Astrocyte of the cerebellum (primary cell): ENCODE measurements around the gene CATSPERD.
"Not testable (repeated sequence)": the region's sequence is repeated elsewhere in the genome, so short reads cannot be mapped to it uniquely, and the experiment has no call there.

Source experiments
- DNase-seq: peaks from one replicate; pipeline ENCODE4 v3.0.0-alpha.2; 2011; ENCODE audit warnings: low read depth
- H3K4me3 ChIP-seq: 2 replicates; pipeline ENCODE4 v1.5.1; 2011; ENCODE audit warnings: mild to moderate bottlenecking, low read depth, low read length, moderate library complexity
- in situ Hi-C: cut with HindIII; loops from 2 replicates; pipeline ENCODE4 v1.10.0; 2017; ENCODE audit warnings: low sequenced_read_pairs
- TF ChIP-seq, protein P1 (sequence below): IDR thresholded peaks from 2 replicates; pipeline ENCODE4 v1.5.1; 2012; ENCODE audit warnings: low read length, low read depth, moderate library complexity, mild to moderate bottlenecking; ENCODE audit errors: missing control alignments

The CATSPERD gene

DNA sequence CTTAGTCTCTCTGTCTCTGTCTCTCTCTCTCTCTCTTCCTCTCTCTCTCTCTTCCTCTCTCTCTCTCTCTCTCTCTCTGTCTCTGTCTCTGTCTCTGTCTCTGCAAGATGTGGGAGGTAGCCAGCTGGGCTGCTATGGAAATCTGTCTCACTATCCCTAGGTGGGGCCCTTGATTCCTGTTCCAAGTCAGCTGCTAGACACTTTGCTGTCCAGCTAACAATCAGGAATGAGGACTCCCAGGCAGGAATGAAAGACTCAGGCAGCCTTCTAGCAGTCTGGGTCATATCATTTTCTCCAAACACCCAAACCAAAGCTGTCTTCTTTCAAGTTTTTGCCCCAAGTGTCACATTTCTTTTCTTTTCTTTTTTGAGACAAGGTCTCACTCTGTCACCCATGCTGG lies 23.2 kb downstream of the CATSPERD start:
- no peak for DNase-seq
- TF ChIP-seq, protein P1, sequence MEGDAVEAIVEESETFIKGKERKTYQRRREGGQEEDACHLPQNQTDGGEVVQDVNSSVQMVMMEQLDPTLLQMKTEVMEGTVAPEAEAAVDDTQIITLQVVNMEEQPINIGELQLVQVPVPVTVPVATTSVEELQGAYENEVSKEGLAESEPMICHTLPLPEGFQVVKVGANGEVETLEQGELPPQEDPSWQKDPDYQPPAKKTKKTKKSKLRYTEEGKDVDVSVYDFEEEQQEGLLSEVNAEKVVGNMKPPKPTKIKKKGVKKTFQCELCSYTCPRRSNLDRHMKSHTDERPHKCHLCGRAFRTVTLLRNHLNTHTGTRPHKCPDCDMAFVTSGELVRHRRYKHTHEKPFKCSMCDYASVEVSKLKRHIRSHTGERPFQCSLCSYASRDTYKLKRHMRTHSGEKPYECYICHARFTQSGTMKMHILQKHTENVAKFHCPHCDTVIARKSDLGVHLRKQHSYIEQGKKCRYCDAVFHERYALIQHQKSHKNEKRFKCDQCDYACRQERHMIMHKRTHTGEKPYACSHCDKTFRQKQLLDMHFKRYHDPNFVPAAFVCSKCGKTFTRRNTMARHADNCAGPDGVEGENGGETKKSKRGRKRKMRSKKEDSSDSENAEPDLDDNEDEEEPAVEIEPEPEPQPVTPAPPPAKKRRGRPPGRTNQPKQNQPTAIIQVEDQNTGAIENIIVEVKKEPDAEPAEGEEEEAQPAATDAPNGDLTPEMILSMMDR, result no peak
- H3K4me3 ChIP-seq, result no peak overlapping the region
- in situ Hi-C loops, result no loop called here

- DNase-seq, in situ Hi-C loops: not testable (repeated sequence)
These were observed 24.6 kb downstream of the CATSPERD start for GRCh38 chr19:5744999-5745398.

GRCh38 chr19:5748920-5749319 lies 28.5 kb downstream of the CATSPERD start:
- H3K4me3 ChIP-seq, DNase-seq, in situ Hi-C loops: not testable (repeated sequence)

More at GRCh38 chr19:5744999-5745398, 24.6 kb downstream of the CATSPERD start:
- not testable (repeated sequence) for H3K4me3 ChIP-seq

DNA sequence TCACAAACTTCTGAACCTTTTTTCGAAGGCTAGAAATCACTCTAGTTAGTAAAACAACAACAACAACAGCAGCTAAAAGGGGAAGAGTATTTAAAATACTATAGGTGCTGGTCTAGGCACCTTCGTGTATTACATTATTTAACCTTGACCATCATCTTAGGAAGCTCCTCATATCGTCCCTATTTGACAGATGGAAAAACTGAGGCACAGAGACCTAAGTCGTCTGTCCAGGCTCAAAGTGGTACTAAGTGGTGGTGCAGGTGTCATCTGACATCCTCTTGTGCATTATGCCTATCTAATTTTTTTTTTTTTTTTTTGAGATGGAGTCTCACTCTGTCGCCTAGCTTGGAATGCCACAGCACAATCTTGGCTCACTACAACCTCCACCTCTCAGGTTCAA lies 29.1 kb downstream of the CATSPERD start:
- in situ Hi-C loops, result no loop called here
- no peak overlapping the region for H3K4me3 ChIP-seq
- TF ChIP-seq, protein P1, result no peak
- DNase-seq, result no peak

DNA sequence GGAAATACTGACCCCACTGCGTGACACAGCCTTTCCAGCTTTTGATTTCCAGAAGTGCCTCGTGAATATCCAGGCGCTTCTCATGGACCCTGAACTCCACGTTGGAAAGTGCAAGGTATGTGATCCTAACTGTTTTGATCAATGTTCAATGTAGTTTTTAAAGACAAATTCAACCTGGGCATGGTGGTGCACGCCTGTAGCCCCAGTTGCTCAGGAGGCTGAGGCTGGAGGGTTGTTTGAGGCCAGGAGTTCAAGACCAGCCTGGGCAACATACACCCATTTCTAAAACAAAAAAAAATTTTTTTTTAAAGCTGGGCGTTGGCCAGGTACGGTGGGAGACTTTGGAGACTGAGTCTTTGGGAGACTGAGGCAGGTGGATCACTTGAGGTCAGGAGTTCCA lies 31.3 kb downstream of the CATSPERD start:
- TF ChIP-seq, protein P1, result no peak
- DNase-seq, result no peak
- no peak overlapping the region for H3K4me3 ChIP-seq
- in situ Hi-C loops, result no loop called here

GRCh38 chr19:5753743-5754142 lies 33.3 kb downstream of the CATSPERD start:
- TF ChIP-seq, protein P1, result no peak
- no peak overlapping the region for H3K4me3 ChIP-seq
- DNase-seq, result no peak
- in situ Hi-C loops, result no loop called here

GRCh38 chr19:5762608-5763217 lies 42.3 kb downstream of the CATSPERD start:
- no peak for DNase-seq
- TF ChIP-seq, protein P1, result no peak
- no peak overlapping the region for H3K4me3 ChIP-seq
- in situ Hi-C loops, result no loop called here

DNA sequence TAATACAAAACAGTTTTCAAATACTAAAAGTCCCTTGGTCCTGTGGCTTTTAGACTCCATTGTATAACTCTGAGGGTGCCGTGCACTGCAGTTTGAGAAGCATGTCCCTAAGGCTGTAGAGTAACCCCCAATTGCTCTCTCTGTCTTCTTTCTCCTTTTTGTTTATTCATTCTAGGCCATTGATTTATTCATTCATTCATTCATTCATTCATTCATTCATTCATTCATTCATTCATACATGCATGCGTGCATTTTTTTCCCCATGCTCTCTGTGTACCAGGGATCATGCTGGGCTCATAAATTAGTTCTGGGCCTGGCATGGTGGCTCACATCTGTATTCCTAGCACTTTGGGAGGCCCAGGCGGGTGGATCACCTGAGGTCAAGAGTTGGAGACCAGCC lies 44.8 kb downstream of the CATSPERD start:
- TF ChIP-seq, protein P1, result no peak
- no peak for DNase-seq
- H3K4me3 ChIP-seq, result no peak overlapping the region
- in situ Hi-C loops, result no loop called here
